ENCODE measurements around the gene MAP2K4.

Gene MAP2K4

GRCh38 chr17:12040478-12040877 lies 19.8 kb downstream of the MAP2K4 start:
- no peak for DNase-seq

- DNase-seq: no peak
Measured at GRCh38 chr17:12041312-12041711, 20.6 kb downstream of the MAP2K4 start.

GRCh38 chr17:12043702-12044101 lies 23.0 kb downstream of the MAP2K4 start:
- no peak for DNase-seq

- DNase-seq: no peak
Measured at GRCh38 chr17:12046786-12047185, 26.1 kb downstream of the MAP2K4 start.

GRCh38 chr17:12047681-12048376 lies 27.2 kb downstream of the MAP2K4 start:
- DNase-seq: no peak

- DNase-seq: no peak
Measured at GRCh38 chr17:12048843-12049473, 28.3 kb downstream of the MAP2K4 start.

GRCh38 chr17:12050646-12051225 lies 30.1 kb downstream of the MAP2K4 start:
- DNase-seq: no peak

GRCh38 chr17:12053552-12053951 lies 32.9 kb downstream of the MAP2K4 start:
- no peak for DNase-seq

- no peak for DNase-seq
Measured at GRCh38 chr17:12055889-12056288, 35.2 kb downstream of the MAP2K4 start.

- DNase-seq: no peak
Measured at GRCh38 chr17:12057520-12057919, 36.8 kb downstream of the MAP2K4 start.

- DNase-seq: no peak
Measured at GRCh38 chr17:12058535-12058934, 37.9 kb downstream of the MAP2K4 start.

GRCh38 chr17:12062249-12062648 lies 41.6 kb downstream of the MAP2K4 start:
- no peak for DNase-seq

- DNase-seq: no peak
Measured at GRCh38 chr17:12064395-12064794, 43.7 kb downstream of the MAP2K4 start.

- no peak for DNase-seq
Measured at GRCh38 chr17:12067485-12067884, 46.8 kb downstream of the MAP2K4 start.

- DNase-seq: no peak
Measured at GRCh38 chr17:12068946-12069345, 48.3 kb downstream of the MAP2K4 start.

- DNase-seq: no peak
Measured at GRCh38 chr17:12070561-12070960, 49.9 kb downstream of the MAP2K4 start.

GRCh38 chr17:12074346-12074745 lies 53.7 kb downstream of the MAP2K4 start:
- no peak for DNase-seq

- DNase-seq: no peak
Measured at GRCh38 chr17:12077773-12078172, 57.1 kb downstream of the MAP2K4 start.

GRCh38 chr17:12078791-12079190 lies 58.1 kb downstream of the MAP2K4 start:
- no peak for DNase-seq

GRCh38 chr17:12081720-12082119 lies 61.0 kb downstream of the MAP2K4 start:
- DNase-seq: no peak

- no peak for DNase-seq
Measured at GRCh38 chr17:12085076-12085949, 64.6 kb downstream of the MAP2K4 start.

- no peak for DNase-seq
Measured at GRCh38 chr17:12088035-12088434, 67.4 kb downstream of the MAP2K4 start.

GRCh38 chr17:12089809-12090384 lies 69.2 kb downstream of the MAP2K4 start:
- DNase-seq: no peak

Data from inflammatory macrophage treated with lipopolysaccharide for 1 hour (primary cell).